Measurements from ENCODE around the gene SOX13. TPM values are rescaled to one million over a fixed set of nuclear protein-coding genes. Genes with fewer than 3 reads are reported as not detected.

The SOX13 gene
- total and polyA plus RNA-seq, 2 donors = 2.2 to 3.8 TPM

DNA sequence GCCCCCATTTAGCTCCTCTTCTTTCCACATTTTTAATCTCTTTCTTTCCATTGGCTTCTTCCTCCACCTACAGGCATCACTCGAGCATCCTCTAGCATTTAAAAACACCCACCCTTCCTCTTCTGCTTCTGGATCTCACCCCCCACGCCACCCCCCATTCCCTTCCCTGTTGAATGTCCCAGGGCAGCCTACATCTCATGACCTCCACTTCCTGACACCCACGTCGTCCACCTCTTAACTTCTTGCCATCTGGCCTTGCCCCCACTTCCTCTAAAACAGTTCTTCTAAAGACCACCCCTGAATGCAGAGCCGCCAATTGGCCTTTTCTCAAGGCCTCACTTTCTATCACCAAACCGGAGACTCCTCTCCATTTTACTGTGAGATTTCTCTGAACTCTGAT is 85.0 kb downstream of the SOX13 start:
- H3K36me3 ChIP-seq (ENCODE audit: control insufficient read depth in 2 of 2, insufficient read depth in 2 of 2, low read length in 1 of 2) = no peaks in the 10 kb centered on the region
- peaks cover 0 to 16% of the 10 kb centered on the region in 2 donors for H3K27me3 ChIP-seq (ENCODE audit: control insufficient read depth in 2 of 2, insufficient read depth in 1 of 2, low read length in 1 of 2)
- no peak overlapping the region for H3K4me3 ChIP-seq (ENCODE audit: low read length in 2 of 2)
- H3K9me3 ChIP-seq (ENCODE audit: control insufficient read depth in 2 of 2, insufficient read depth in 1 of 2, low read length in 1 of 2) = no peaks in the 10 kb centered on the region
- 67% methylated on average over 6 of the region's 6 CpGs for WGBS
- H3K27ac ChIP-seq (ENCODE audit: low read depth in 1 of 2, low read length in 1 of 2) = no peak overlapping the region
- no peak for DNase-seq (ENCODE audit: low read depth in 6 of 9, low spot score in 9 of 9)
- no peaks in the 10 kb centered on the region for H3K4me1 ChIP-seq (ENCODE audit: control insufficient read depth in 2 of 2, insufficient read depth in 2 of 2, low read length in 2 of 2)

DNA sequence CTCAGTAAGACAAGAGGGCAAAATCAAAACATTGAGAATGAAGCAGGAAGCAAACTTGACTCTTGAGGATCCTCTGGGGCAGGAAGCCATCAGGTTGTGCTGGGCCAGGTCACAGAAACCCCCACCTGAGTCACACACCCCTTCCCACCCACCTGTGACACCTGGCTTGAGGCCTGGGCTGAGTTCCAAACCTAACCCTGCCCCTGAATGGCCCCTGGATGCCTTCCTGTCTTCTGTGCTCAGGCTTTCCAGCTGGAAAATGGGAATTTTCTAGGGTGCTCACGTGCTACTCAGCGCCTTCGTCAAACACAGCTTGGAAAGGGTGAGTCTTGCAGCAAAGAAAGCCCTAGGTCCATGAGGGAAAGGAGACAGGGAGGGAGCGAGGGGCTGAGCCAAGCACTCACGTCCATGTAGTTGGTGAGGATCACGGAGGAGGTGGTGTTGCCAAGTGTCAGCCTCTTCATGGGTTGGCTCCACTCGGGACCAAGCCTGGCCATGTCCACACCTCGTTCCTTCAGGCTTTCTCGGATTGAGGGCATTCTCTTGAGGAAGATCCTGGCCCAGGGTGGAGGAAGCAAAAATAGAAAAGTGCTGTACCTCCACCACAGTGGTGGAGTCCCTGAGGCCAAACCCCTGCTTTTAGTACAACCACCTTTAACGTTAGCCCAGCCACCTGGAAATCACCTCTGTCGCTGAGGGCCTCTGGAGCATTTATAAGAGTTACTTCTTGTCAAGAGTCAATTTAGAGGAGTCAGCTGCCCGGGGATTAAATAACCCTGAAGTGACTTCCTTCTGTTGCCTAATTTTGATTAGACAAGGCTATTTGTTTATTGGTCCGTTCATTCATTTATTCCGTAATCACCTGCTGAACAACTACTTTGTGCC is 88.9 kb downstream of the SOX13 start:
- 87% methylated on average over 14 of the region's 14 CpGs for WGBS
- Histone ChIP-seq H3K4me3 (ENCODE audit: low read length in 2 of 2) (no peak overlapping the region), H3K36me3 (ENCODE audit: control insufficient read depth in 2 of 2, insufficient read depth in 2 of 2, low read length in 1 of 2) (no peaks in the 10 kb centered on the region), H3K9me3 (ENCODE audit: control insufficient read depth in 2 of 2, insufficient read depth in 1 of 2, low read length in 1 of 2) (no peaks in the 10 kb centered on the region), H3K27me3 (ENCODE audit: control insufficient read depth in 2 of 2, insufficient read depth in 1 of 2, low read length in 1 of 2) (no peaks in the 10 kb centered on the region), H3K4me1 (ENCODE audit: control insufficient read depth in 2 of 2, insufficient read depth in 2 of 2, low read length in 2 of 2) (no peaks in the 10 kb centered on the region), H3K27ac (ENCODE audit: low read depth in 1 of 2, low read length in 1 of 2) (no peak overlapping the region)
- DNase-seq (ENCODE audit: low read depth in 6 of 9, low spot score in 9 of 9) = no peak

DNA sequence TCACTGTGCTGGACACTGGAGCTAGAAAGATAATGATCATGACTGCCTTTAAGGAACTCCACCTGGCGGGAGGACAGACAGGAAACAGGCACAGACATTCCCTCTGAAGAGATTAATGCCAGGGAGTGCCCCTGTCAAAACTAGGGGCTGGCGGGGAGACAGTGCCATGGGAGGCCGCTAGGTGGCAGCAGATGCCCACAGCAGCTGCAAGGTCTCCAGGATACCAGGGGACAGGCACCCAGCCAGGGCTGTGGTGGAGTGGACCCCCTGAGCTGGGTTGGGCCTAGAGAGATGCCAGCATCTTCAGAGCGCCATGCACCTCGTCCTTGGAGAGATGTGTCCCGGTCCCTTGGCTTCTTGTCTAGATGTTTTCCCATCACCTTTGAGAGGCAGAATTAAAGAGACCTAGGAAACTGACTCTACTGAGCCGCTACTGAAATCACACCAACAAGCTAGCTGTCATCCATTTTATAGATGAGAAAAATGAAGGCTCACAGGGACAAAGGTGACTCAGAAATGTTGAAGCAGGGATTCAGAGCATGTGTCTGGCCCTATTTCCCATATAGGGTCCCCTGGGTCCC is 89.7 kb downstream of the SOX13 start:
- Histone ChIP-seq H3K36me3 (ENCODE audit: control insufficient read depth in 2 of 2, insufficient read depth in 2 of 2, low read length in 1 of 2) (no peaks in the 10 kb centered on the region), H3K9me3 (ENCODE audit: control insufficient read depth in 2 of 2, insufficient read depth in 1 of 2, low read length in 1 of 2) (no peaks in the 10 kb centered on the region), H3K4me3 (ENCODE audit: low read length in 2 of 2) (no peak overlapping the region), H3K4me1 (ENCODE audit: control insufficient read depth in 2 of 2, insufficient read depth in 2 of 2, low read length in 2 of 2) (no peaks in the 10 kb centered on the region), H3K27me3 (ENCODE audit: control insufficient read depth in 2 of 2, insufficient read depth in 1 of 2, low read length in 1 of 2) (no peaks in the 10 kb centered on the region), H3K27ac (ENCODE audit: low read depth in 1 of 2, low read length in 1 of 2) (no peak overlapping the region)
- DNase-seq (ENCODE audit: low read depth in 6 of 9, low spot score in 9 of 9) = peak; percentile 35 to 83 (median 60)
- WGBS = 18% methylated on average over 7 of the region's 7 CpGs

- H3K9me3 ChIP-seq (ENCODE audit: control insufficient read depth in 2 of 2, insufficient read depth in 1 of 2, low read length in 1 of 2) = peaks cover 2 to 8% of the 10 kb centered on the region in 2 donors
- no peaks in the 10 kb centered on the region for H3K4me1 ChIP-seq (ENCODE audit: control insufficient read depth in 2 of 2, insufficient read depth in 2 of 2, low read length in 2 of 2)
- DNase-seq (ENCODE audit: low read depth in 6 of 9, low spot score in 9 of 9) = no peak
- WGBS = 52% methylated on average over 5 of the region's 5 CpGs
- no peaks in the 10 kb centered on the region for H3K36me3 ChIP-seq (ENCODE audit: control insufficient read depth in 2 of 2, insufficient read depth in 2 of 2, low read length in 1 of 2)
- no peak within 1 kb of the TSS for H3K27ac ChIP-seq (ENCODE audit: low read depth in 1 of 2, low read length in 1 of 2)
- no peaks in the 10 kb centered on the region for H3K27me3 ChIP-seq (ENCODE audit: control insufficient read depth in 2 of 2, insufficient read depth in 1 of 2, low read length in 1 of 2)
- H3K4me3 ChIP-seq (ENCODE audit: low read length in 2 of 2) = no peak within 1 kb of the TSS
These were observed 93.3 kb downstream of the SOX13 start, which contains the start of gene REN for GRCh38 chr1:204166219-204166618. TSS of gene REN (minus strand) at chr1:204166337. CDS start at chr1:204166293, 44 bp downstream.

DNA sequence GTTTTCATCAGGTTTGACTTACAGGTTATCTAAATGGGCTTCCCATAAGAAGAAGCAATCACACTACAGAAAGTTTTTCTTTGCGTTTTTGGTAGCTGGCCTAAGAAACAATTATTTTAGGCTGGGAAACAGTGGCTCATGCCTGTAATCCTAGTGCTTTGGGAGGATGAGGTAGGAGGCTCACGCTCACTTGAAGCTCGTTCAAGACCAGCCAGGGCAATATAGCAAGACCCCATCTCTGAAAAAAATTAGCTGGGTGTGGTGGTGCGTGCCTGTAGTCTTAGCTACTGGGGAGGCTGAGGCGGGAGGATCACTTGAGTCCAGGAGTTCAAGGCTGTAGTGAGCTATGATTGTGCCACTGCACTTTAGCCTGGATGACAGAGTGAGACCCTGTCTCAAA is 94.8 kb downstream of the SOX13 start:
- WGBS = 97% methylated on average over 5 of the region's 5 CpGs
- DNase-seq (ENCODE audit: low read depth in 6 of 9, low spot score in 9 of 9) = no peak
- Histone ChIP-seq H3K4me1 (ENCODE audit: control insufficient read depth in 2 of 2, insufficient read depth in 2 of 2, low read length in 2 of 2) (no peaks in the 10 kb centered on the region), H3K27ac (ENCODE audit: low read depth in 1 of 2, low read length in 1 of 2) (no peak overlapping the region), H3K4me3 (ENCODE audit: low read length in 2 of 2) (no peak overlapping the region), H3K36me3 (ENCODE audit: control insufficient read depth in 2 of 2, insufficient read depth in 2 of 2, low read length in 1 of 2) (no peaks in the 10 kb centered on the region), H3K27me3 (ENCODE audit: control insufficient read depth in 2 of 2, insufficient read depth in 1 of 2, low read length in 1 of 2) (no peaks in the 10 kb centered on the region), H3K9me3 (ENCODE audit: control insufficient read depth in 2 of 2, insufficient read depth in 1 of 2, low read length in 1 of 2) (peaks cover 2 to 8% of the 10 kb centered on the region in 2 donors)

GRCh38 chr1:204169858-204170257 is 96.9 kb downstream of the SOX13 start:
- no peaks in the 10 kb centered on the region for H3K4me1 ChIP-seq (ENCODE audit: control insufficient read depth in 2 of 2, insufficient read depth in 2 of 2, low read length in 2 of 2)
- WGBS = 96% methylated on average over 4 of the region's 4 CpGs
- no peaks in the 10 kb centered on the region for H3K27me3 ChIP-seq (ENCODE audit: control insufficient read depth in 2 of 2, insufficient read depth in 1 of 2, low read length in 1 of 2)
- no peaks in the 10 kb centered on the region for H3K36me3 ChIP-seq (ENCODE audit: control insufficient read depth in 2 of 2, insufficient read depth in 2 of 2, low read length in 1 of 2)
- peaks cover 2 to 8% of the 10 kb centered on the region in 2 donors for H3K9me3 ChIP-seq (ENCODE audit: control insufficient read depth in 2 of 2, insufficient read depth in 1 of 2, low read length in 1 of 2)
- DNase-seq (ENCODE audit: low read depth in 6 of 9, low spot score in 9 of 9) = peak in 1 of 9 donors; percentile 25
- no peak overlapping the region for H3K4me3 ChIP-seq (ENCODE audit: low read length in 2 of 2)
- no peak overlapping the region for H3K27ac ChIP-seq (ENCODE audit: low read depth in 1 of 2, low read length in 1 of 2)

DNA sequence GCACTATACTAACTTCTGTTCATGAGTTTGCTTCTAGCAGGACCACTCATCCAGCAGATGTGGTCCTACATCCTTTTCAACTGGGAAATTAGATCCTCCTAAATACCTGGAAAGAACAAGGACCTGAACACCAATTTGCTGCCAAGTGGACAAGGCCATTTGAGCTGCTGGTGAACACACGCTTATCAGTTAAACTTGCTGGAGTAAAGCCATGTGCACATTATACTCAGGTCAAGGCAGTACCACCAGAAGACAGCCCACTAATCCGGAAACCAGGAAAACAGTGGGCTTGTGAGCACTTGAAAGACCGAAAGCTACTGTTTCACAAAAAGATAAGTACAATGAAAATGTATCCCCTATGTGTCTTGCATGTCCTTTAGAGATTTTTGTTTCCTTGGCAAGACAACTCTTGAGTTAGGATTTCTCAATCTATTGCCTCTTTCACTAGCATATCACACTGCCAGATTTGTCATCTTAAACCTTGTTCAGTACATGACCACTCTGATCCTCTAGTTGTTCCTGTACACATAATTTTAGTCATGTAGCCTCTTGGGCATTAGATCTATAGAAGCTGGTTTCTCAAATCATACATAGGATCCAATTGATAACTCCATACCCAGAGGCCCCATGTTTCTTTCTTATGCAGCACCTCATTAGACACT is 97.7 kb downstream of the SOX13 start:
- no peaks in the 10 kb centered on the region for H3K36me3 ChIP-seq (ENCODE audit: control insufficient read depth in 2 of 2, insufficient read depth in 2 of 2, low read length in 1 of 2)
- H3K27ac ChIP-seq (ENCODE audit: low read depth in 1 of 2, low read length in 1 of 2) = no peak overlapping the region
- peaks cover 2 to 8% of the 10 kb centered on the region in 2 donors for H3K9me3 ChIP-seq (ENCODE audit: control insufficient read depth in 2 of 2, insufficient read depth in 1 of 2, low read length in 1 of 2)
- H3K4me3 ChIP-seq (ENCODE audit: low read length in 2 of 2) = no peak overlapping the region
- DNase-seq (ENCODE audit: low read depth in 6 of 9, low spot score in 9 of 9) = no peak
- 94% methylated on average over 3 of the region's 3 CpGs for WGBS
- H3K27me3 ChIP-seq (ENCODE audit: control insufficient read depth in 2 of 2, insufficient read depth in 1 of 2, low read length in 1 of 2) = no peaks in the 10 kb centered on the region
- no peaks in the 10 kb centered on the region for H3K4me1 ChIP-seq (ENCODE audit: control insufficient read depth in 2 of 2, insufficient read depth in 2 of 2, low read length in 2 of 2)

DNA sequence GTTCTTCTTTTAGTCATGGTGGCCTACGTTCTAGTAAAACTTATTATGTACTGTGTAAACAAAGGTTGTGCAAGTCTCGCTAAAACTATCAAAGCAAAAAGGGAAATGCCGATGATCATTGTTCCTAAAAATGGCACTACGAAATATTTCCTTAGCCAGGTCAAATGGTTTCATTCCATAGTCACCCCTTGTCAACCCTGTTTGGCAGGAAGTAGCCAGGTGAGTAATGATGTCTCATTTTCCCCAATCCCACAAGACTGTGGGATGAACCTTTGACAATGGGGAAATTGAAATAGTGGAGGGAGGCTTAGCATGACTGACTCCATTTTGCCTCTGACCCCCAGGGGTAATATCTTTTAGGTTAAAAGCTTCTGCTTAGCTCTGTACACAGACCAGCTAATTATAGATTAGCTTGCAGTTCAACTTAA is 98.8 kb downstream of the SOX13 start:
- Histone ChIP-seq H3K4me1 (ENCODE audit: control insufficient read depth in 2 of 2, insufficient read depth in 2 of 2, low read length in 2 of 2) (no peaks in the 10 kb centered on the region), H3K9me3 (ENCODE audit: control insufficient read depth in 2 of 2, insufficient read depth in 1 of 2, low read length in 1 of 2) (peaks cover 2 to 8% of the 10 kb centered on the region in 2 donors), H3K36me3 (ENCODE audit: control insufficient read depth in 2 of 2, insufficient read depth in 2 of 2, low read length in 1 of 2) (no peaks in the 10 kb centered on the region), H3K27me3 (ENCODE audit: control insufficient read depth in 2 of 2, insufficient read depth in 1 of 2, low read length in 1 of 2) (no peaks in the 10 kb centered on the region), H3K4me3 (ENCODE audit: low read length in 2 of 2) (no peak overlapping the region), H3K27ac (ENCODE audit: low read depth in 1 of 2, low read length in 1 of 2) (no peak overlapping the region)
- WGBS = 79% methylated on average over 4 of the region's 4 CpGs
- DNase-seq (ENCODE audit: low read depth in 6 of 9, low spot score in 9 of 9) = no peak

All from thymus (tissue), 11 donors.